CD14-positive monocyte (primary cell): ENCODE results near the gene MYNN. TPM values are rescaled to one million over a fixed set of nuclear protein-coding genes. Genes with fewer than 3 reads are reported as not detected.

Experiments
- DNase-seq, 3 donors: peaks; one replicate each; pipeline ENCODE4 v3.0.0-alpha.2; 2011 to 2022
- H2AFZ ChIP-seq: 2 replicates; pipeline ENCODE4 v1.6.0; 2012; ENCODE audit warnings: mild to moderate bottlenecking, low read depth, low read length, inconsistent platforms; ENCODE audit not compliant: insufficient read depth, poor library complexity, severe bottlenecking
- H3K27ac ChIP-seq, 2 donors: 1 replicate in 1 of 2; 2 replicates in 1 of 2; pipeline ENCODE4 v1.5.1; 2012 to 2013; ENCODE audit warnings: low read length in 2 of 2, control low read depth in 1 of 2, inconsistent platforms in 1 of 2, low read depth in 1 of 2, mild to moderate bottlenecking in 1 of 2
- H3K27me3 ChIP-seq, 2 donors: one replicate each; pipeline versions ENCODE4 v1.6.0 to v1.6.1; 2011 to 2013; ENCODE audit warnings: low read length in 2 of 2; ENCODE audit not compliant: control insufficient read depth in 2 of 2, insufficient read depth in 2 of 2
- H3K36me3 ChIP-seq, 2 donors: replicated peaks in 1 of 2; 1 replicate in 1 of 2; 2 replicates in 1 of 2; pipeline versions ENCODE4 v1.5.1 to v1.6.1; 2012 to 2013; ENCODE audit warnings: low read length in 2 of 2, control low read depth in 1 of 2, inconsistent platforms in 1 of 2, mild to moderate bottlenecking in 1 of 2; ENCODE audit not compliant: insufficient read depth in 2 of 2, control insufficient read depth in 1 of 2
- H3K4me1 ChIP-seq, 2 donors: 1 replicate in 1 of 2; 2 replicates in 1 of 2; pipeline versions ENCODE4 v1.5.1 to v1.6.1; 2012 to 2013; ENCODE audit warnings: low read length in 2 of 2, control low read depth in 1 of 2, inconsistent platforms in 1 of 2, mild to moderate bottlenecking in 1 of 2, moderate library complexity in 1 of 2; ENCODE audit not compliant: insufficient read depth in 2 of 2, control insufficient read depth in 1 of 2
- H3K4me2 ChIP-seq: replicated peaks from 2 replicates; pipeline ENCODE3; 2012; ENCODE audit warnings: low read length, moderate library complexity, mild to moderate bottlenecking; ENCODE audit not compliant: poor library complexity, severe bottlenecking; ENCODE audit errors: extremely low read depth
- H3K4me3 ChIP-seq, 3 experiments: fragments of 200-600 bp in 1 of 3; sonication (generic) in 1 of 3; replicated peaks in 1 of 3; 1 replicate in 2 of 3; 2 replicates in 1 of 3; pipeline ENCODE4 v1.5.1; 2011 to 2013; ENCODE audit warnings: low read length in 3 of 3, mild to moderate bottlenecking in 3 of 3, control low read depth in 2 of 3, low read depth in 2 of 3, inconsistent platforms in 1 of 3, moderate library complexity in 1 of 3
- H3K79me2 ChIP-seq: 2 replicates; pipeline ENCODE4 v1.6.0; 2012; ENCODE audit warnings: mild to moderate bottlenecking, control low read depth, inconsistent platforms, low read length, moderate library complexity; ENCODE audit not compliant: insufficient read depth
- H3K9ac ChIP-seq: 2 replicates; pipeline ENCODE4 v1.6.0; 2017; ENCODE audit warnings: low read length, mild to moderate bottlenecking; ENCODE audit not compliant: insufficient read depth, poor library complexity, severe bottlenecking
- H3K9me3 ChIP-seq, 2 donors: replicated peaks in 1 of 2; 1 replicate in 1 of 2; 2 replicates in 1 of 2; pipeline versions ENCODE4 v1.5.1 to v1.6.1; 2012 to 2013; ENCODE audit warnings: low read length in 2 of 2, control low read depth in 1 of 2; ENCODE audit not compliant: control insufficient read depth in 1 of 2, insufficient read depth in 1 of 2
- H4K20me1 ChIP-seq: 2 replicates; pipeline ENCODE4 v1.6.0; 2012; ENCODE audit warnings: mild to moderate bottlenecking, low read length, control low read depth, moderate library complexity; ENCODE audit not compliant: insufficient read depth
- H3K27ac Mint-ChIP-seq, 7 donors: one replicate each; pipeline ENCODE4 v1.8.0; 2020; ENCODE audit warnings: mild to moderate bottlenecking in 7 of 7, mixed read lengths in 7 of 7, moderate library complexity in 6 of 7, inconsistent platforms in 2 of 7
- H3K27me3 Mint-ChIP-seq, 3 donors: one replicate each; pipeline ENCODE4 v1.8.0; 2021 to 2022; ENCODE audit warnings: low read depth in 3 of 3, mild to moderate bottlenecking in 3 of 3, mixed read lengths in 3 of 3, moderate library complexity in 3 of 3, inconsistent platforms in 1 of 3
- H3K36me3 Mint-ChIP-seq, 2 donors: one replicate each; pipeline ENCODE4 v1.8.0; 2020; ENCODE audit warnings: mixed read lengths in 2 of 2, inconsistent platforms in 1 of 2, mild to moderate bottlenecking in 1 of 2
- H3K4me1 Mint-ChIP-seq: one replicate; pipeline ENCODE4 v1.8.0; 2020; ENCODE audit warnings: mild to moderate bottlenecking, mixed read lengths
- H3K4me3 Mint-ChIP-seq, 2 donors: one replicate each; pipeline ENCODE4 v1.8.0; 2020; ENCODE audit warnings: mild to moderate bottlenecking in 2 of 2, mixed read lengths in 2 of 2, moderate library complexity in 1 of 2
- H3K9me3 Mint-ChIP-seq, 7 donors: one replicate each; pipeline ENCODE4 v1.8.0; 2020 to 2022; ENCODE audit warnings: mixed read lengths in 7 of 7, mild to moderate bottlenecking in 6 of 7, moderate library complexity in 6 of 7, inconsistent platforms in 2 of 7
- WGBS: methylation state at CpG from one replicate; pipeline ENCODE4 v1.1.5; 2013; ENCODE audit warnings: missing lambda C conversion rate; ENCODE audit not compliant: insufficient coverage; 5-methylcytosine and 5-hydroxymethylcytosine counted together
- intact Hi-C, 2 donors: fragments of 100-400 bp; cut with micrococcal nuclease; formaldehyde crosslinking; loops; one replicate each; pipeline versions ENCODE4 v1.15.0 to v1.15.1; 2023
- polyA plus RNA-seq, 3 donors: library from polyadenylated mRNA; depleted of rRNA in 1 of 3; unstranded in 2 of 3; stranded (reverse) in 1 of 3; fragments of 300-500 nt in 2 of 3; fragments of >200 nt in 1 of 3; fragmentation: Illumina TruSeq in 2 of 3; gene quantifications; 1 replicate in 2 of 3; 2 replicates in 1 of 3; pipeline ENCODE4 v1.2.3, GENCODE V29; 2012 to 2021
- TF ChIP-seq, protein P1 (sequence below): fragments of 200-600 bp; IDR thresholded peaks from one replicate; pipeline ENCODE4 v1.8.0; 2022; ENCODE audit warnings: antibody characterized with exemption, mild to moderate bottlenecking

MYNN gene
- polyA plus RNA-seq, 3 donors = 6.3 to 9.0 (median 8.7) TPM

DNA sequence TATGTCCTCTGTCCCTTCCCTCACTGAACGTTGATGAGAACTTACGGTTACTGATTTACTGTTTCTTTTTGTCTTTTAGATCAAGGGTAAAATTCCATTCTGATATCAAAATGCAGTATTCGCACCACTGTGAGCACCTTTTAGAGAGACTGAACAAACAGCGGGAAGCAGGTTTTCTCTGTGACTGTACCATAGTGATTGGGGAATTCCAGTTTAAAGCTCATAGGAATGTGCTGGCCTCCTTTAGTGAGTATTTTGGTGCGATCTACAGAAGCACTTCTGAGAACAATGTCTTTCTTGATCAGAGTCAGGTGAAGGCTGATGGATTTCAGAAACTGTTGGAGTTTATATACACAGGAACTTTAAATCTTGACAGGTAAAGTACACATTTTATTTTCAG lies 990 bp downstream of the MYNN start:
- peaks cover 0 to 4% (median 4%) of the 10 kb centered on the region in 3 donors for H3K27me3 Mint-ChIP-seq
- TF ChIP-seq, protein P1, sequence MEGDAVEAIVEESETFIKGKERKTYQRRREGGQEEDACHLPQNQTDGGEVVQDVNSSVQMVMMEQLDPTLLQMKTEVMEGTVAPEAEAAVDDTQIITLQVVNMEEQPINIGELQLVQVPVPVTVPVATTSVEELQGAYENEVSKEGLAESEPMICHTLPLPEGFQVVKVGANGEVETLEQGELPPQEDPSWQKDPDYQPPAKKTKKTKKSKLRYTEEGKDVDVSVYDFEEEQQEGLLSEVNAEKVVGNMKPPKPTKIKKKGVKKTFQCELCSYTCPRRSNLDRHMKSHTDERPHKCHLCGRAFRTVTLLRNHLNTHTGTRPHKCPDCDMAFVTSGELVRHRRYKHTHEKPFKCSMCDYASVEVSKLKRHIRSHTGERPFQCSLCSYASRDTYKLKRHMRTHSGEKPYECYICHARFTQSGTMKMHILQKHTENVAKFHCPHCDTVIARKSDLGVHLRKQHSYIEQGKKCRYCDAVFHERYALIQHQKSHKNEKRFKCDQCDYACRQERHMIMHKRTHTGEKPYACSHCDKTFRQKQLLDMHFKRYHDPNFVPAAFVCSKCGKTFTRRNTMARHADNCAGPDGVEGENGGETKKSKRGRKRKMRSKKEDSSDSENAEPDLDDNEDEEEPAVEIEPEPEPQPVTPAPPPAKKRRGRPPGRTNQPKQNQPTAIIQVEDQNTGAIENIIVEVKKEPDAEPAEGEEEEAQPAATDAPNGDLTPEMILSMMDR = no peak
- Histone ChIP-seq H3K36me3 (peaks cover 20 to 50% of the 10 kb centered on the region in 2 donors), H3K79me2 (peaks cover 34% of the 10 kb centered on the region), H4K20me1 (peaks cover 11% of the 10 kb centered on the region), H3K9ac (peak overlapping the region; percentile 95), H2AFZ (peak overlapping the region; percentile 93), H3K27me3 (no peaks in the 10 kb centered on the region), H3K4me1 (peaks cover 10 to 24% of the 10 kb centered on the region in 2 donors), H3K4me2 (peak overlapping the region; percentile 90), H3K9me3 (no peaks in the 10 kb centered on the region), H3K27ac (peak overlapping the region in 1 of 2 donors; percentile 97), H3K4me3 (peak overlapping the region; percentile 75 to 99 (median 76))
- intact Hi-C loops = loop anchor here (5.0 kb wide), 1 partner anchor 583 kb away; the partner anchor contains the start of gene SKIL (in 2 of the 2)
- DNase-seq = no peak
- peaks cover 23% of the 10 kb centered on the region for H3K4me1 Mint-ChIP-seq
- H3K36me3 Mint-ChIP-seq = peaks cover 30 to 36% of the 10 kb centered on the region in 2 donors
- 94% methylated on average over 2 of the region's 5 CpGs for WGBS
- peak overlapping the region in 5 of 7 donors; percentile 98 to 99 (median 99) for H3K27ac Mint-ChIP-seq
- H3K9me3 Mint-ChIP-seq = peaks cover 0 to 2% (median 0%) of the 10 kb centered on the region in 7 donors
- H3K4me3 Mint-ChIP-seq = peak overlapping the region; percentile 96 to 97

DNA sequence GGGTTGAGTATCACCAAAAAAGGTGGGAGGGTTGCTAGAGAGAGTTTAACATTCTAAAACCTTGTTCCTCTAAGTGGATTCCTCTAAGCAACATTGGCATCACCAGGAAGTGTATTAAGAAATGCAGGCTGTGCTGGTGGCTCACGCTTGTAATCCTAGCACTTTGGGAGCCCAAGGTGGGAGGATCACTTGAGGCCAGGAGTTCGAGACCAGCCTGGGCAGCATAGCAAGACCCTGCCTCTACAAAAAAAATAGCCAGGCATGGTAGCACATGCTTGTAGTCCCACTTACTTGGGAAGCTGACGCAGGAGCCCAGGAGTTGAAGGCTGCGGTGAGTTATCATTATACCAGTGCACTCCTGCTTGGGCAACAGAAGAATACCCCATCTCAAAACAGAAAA lies 4.6 kb downstream of the MYNN start:
- no peak overlapping the region for H3K4me3 Mint-ChIP-seq
- intact Hi-C loops = no loop called here

More for the DNA sequence above, 4.6 kb downstream of the MYNN start:
- peaks cover 57 to 70% of the 10 kb centered on the region in 2 donors for H3K36me3 Mint-ChIP-seq
- H3K9me3 ChIP-seq = no peaks in the 10 kb centered on the region
- no peak for DNase-seq
- no peak overlapping the region for H3K9ac ChIP-seq
- H3K36me3 ChIP-seq = peaks cover 52 to 86% of the 10 kb centered on the region in 2 donors
- H3K4me1 Mint-ChIP-seq = peaks cover 22% of the 10 kb centered on the region
- H2AFZ ChIP-seq = no peak overlapping the region
- peak overlapping the region in 1 of 7 donors; percentile 9 for H3K27ac Mint-ChIP-seq
- WGBS = 81% methylated on average over 2 of the region's 4 CpGs
- H4K20me1 ChIP-seq = peaks cover 11% of the 10 kb centered on the region
- peaks cover 0 to 2% (median 0%) of the 10 kb centered on the region in 3 donors for H3K27me3 Mint-ChIP-seq
- TF ChIP-seq, protein P1 = no peak
- H3K9me3 Mint-ChIP-seq = no peaks in the 10 kb centered on the region
- H3K4me1 ChIP-seq = peaks cover 7 to 12% of the 10 kb centered on the region in 2 donors
- H3K27ac ChIP-seq = no peak overlapping the region
- no peaks in the 10 kb centered on the region for H3K27me3 ChIP-seq
- H3K4me3 ChIP-seq = no peak overlapping the region
- peaks cover 34% of the 10 kb centered on the region for H3K79me2 ChIP-seq
- no peak overlapping the region for H3K4me2 ChIP-seq
